Natural killer cell (primary cell): ENCODE measurements around the gene MAPKAP1. TPM values are rescaled to one million over a fixed set of nuclear protein-coding genes. Genes with fewer than 3 reads are reported as not detected.
A peak's percentile ranks its signal among the peaks of the same experiment; 100 is the strongest.

Source experiments
- ATAC-seq, 3 donors: fragments of 150-1000 bp in 2 of 3; fragments of 200-7000 bp in 1 of 3; cut with Tn5 transposase; 1 replicate in 1 of 3; 2 replicates in 2 of 3; pipeline ENCODE4 v1.10.0; 2021; ENCODE audit warnings: mild to moderate bottlenecking in 2 of 3, moderate library complexity in 2 of 3
- DNase-seq, 2 donors: peaks; one replicate each; pipeline versions ENCODE4 v3.0.0 to v3.0.0-alpha.2; 2013 to 2021; ENCODE audit warnings: mixed read lengths in 1 of 2
- H3K27ac ChIP-seq: one replicate; pipeline ENCODE4 v1.5.1; 2013; ENCODE audit warnings: mild to moderate bottlenecking, low read length
- H3K27me3 ChIP-seq: one replicate; pipeline ENCODE4 v1.6.1; 2013; ENCODE audit warnings: low read length; ENCODE audit not compliant: control insufficient read depth, insufficient read depth
- H3K36me3 ChIP-seq: one replicate; pipeline ENCODE4 v1.6.1; 2013; ENCODE audit warnings: low read length; ENCODE audit not compliant: control insufficient read depth, insufficient read depth
- H3K4me1 ChIP-seq: one replicate; pipeline ENCODE4 v1.6.1; 2013; ENCODE audit warnings: low read length; ENCODE audit not compliant: control insufficient read depth, insufficient read depth
- H3K4me3 ChIP-seq: one replicate; pipeline ENCODE4 v1.5.1; 2013; ENCODE audit warnings: low read length
- H3K9me3 ChIP-seq: one replicate; pipeline ENCODE4 v1.6.1; 2013; ENCODE audit warnings: low read length; ENCODE audit not compliant: control insufficient read depth, insufficient read depth
- H3K27ac Mint-ChIP-seq, 2 donors: one replicate each; pipeline ENCODE4 v1.8.0; 2022; ENCODE audit warnings: mild to moderate bottlenecking in 2 of 2, mixed read lengths in 2 of 2, moderate library complexity in 1 of 2
- H3K27me3 Mint-ChIP-seq, 2 donors: one replicate each; pipeline ENCODE4 v1.8.0; 2022; ENCODE audit warnings: low read depth in 2 of 2, mixed read lengths in 2 of 2
- H3K36me3 Mint-ChIP-seq: one replicate; pipeline ENCODE4 v1.8.0; 2022; ENCODE audit warnings: mixed read lengths
- H3K4me1 Mint-ChIP-seq, 2 donors: one replicate each; pipeline ENCODE4 v1.8.0; 2022; ENCODE audit warnings: mixed read lengths in 2 of 2
- H3K4me3 Mint-ChIP-seq: one replicate; pipeline ENCODE4 v1.8.0; 2022; ENCODE audit warnings: mild to moderate bottlenecking, moderate library complexity, mixed read lengths
- H3K9me3 Mint-ChIP-seq, 2 donors: one replicate each; pipeline ENCODE4 v1.8.0; 2022; ENCODE audit warnings: mixed read lengths in 2 of 2
- WGBS: methylation state at CpG from one replicate; pipeline ENCODE4 v1.1.7; 2013; ENCODE audit warnings: missing lambda C conversion rate; ENCODE audit not compliant: insufficient coverage; 5-methylcytosine and 5-hydroxymethylcytosine counted together
- intact Hi-C: fragments of 100-400 bp; cut with micrococcal nuclease; formaldehyde crosslinking; loops from one replicate; pipeline ENCODE4 v1.14.2; 2022
- total RNA-seq, 4 donors: library from RNA; stranded (reverse); fragments of 120-200 nt in 1 of 4; gene quantifications; one replicate each; pipeline versions ENCODE4 v1.2.3 to v1.2.4, GENCODE V29; 2013 to 2022
- TF ChIP-seq, protein P1 (sequence below): fragments of 200-600 bp; IDR thresholded peaks from one replicate; pipeline ENCODE4 v1.8.0; 2022; ENCODE audit warnings: antibody characterized with exemption

Gene MAPKAP1
- total RNA-seq, 3 donors from 2014 or later (not counting 1 experiment from before 2014, with no cell fraction given) = 51.1 to 73.0 (median 58.8) TPM

DNA sequence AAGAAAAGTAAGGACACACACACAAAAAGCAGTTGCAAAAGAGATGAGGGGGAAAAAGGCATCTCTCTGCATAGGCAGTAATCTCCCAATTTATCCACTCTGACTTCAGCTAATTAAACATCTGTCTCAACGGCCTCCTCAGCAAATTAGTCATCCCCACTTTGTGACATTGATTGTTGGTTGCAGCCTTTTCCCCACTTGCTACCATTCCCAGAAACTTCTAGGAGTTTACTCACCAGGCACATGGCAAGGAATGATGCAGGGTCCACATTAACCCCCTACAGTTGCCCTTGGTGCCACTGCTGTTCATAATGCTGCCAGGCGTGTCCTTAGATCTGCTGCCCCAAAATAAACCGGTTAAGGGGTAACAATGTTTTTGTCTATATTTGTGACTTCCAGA lies 174.6 kb downstream of the MAPKAP1 start:
- H3K27me3 Mint-ChIP-seq = no peaks in the 10 kb centered on the region
- Histone ChIP-seq H3K36me3 (peaks cover 2% of the 10 kb centered on the region), H3K4me3 (no peak overlapping the region), H3K27me3 (no peaks in the 10 kb centered on the region), H3K9me3 (no peaks in the 10 kb centered on the region), H3K4me1 (peaks cover 16% of the 10 kb centered on the region), H3K27ac (no peak overlapping the region)
- DNase-seq (no peak), ATAC-seq (no peak)
- WGBS = 90% methylated on average over 3 of the region's 3 CpGs
- H3K4me1 Mint-ChIP-seq = peaks cover 33 to 40% of the 10 kb centered on the region in 2 donors
- no peaks in the 10 kb centered on the region for H3K9me3 Mint-ChIP-seq
- H3K4me3 Mint-ChIP-seq = no peak overlapping the region
- H3K36me3 Mint-ChIP-seq = no peaks in the 10 kb centered on the region
- TF ChIP-seq, protein P1, sequence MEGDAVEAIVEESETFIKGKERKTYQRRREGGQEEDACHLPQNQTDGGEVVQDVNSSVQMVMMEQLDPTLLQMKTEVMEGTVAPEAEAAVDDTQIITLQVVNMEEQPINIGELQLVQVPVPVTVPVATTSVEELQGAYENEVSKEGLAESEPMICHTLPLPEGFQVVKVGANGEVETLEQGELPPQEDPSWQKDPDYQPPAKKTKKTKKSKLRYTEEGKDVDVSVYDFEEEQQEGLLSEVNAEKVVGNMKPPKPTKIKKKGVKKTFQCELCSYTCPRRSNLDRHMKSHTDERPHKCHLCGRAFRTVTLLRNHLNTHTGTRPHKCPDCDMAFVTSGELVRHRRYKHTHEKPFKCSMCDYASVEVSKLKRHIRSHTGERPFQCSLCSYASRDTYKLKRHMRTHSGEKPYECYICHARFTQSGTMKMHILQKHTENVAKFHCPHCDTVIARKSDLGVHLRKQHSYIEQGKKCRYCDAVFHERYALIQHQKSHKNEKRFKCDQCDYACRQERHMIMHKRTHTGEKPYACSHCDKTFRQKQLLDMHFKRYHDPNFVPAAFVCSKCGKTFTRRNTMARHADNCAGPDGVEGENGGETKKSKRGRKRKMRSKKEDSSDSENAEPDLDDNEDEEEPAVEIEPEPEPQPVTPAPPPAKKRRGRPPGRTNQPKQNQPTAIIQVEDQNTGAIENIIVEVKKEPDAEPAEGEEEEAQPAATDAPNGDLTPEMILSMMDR = no peak
- peak overlapping the region in 1 of 2 donors; percentile 29 for H3K27ac Mint-ChIP-seq
- intact Hi-C loops = no loop called here

DNA sequence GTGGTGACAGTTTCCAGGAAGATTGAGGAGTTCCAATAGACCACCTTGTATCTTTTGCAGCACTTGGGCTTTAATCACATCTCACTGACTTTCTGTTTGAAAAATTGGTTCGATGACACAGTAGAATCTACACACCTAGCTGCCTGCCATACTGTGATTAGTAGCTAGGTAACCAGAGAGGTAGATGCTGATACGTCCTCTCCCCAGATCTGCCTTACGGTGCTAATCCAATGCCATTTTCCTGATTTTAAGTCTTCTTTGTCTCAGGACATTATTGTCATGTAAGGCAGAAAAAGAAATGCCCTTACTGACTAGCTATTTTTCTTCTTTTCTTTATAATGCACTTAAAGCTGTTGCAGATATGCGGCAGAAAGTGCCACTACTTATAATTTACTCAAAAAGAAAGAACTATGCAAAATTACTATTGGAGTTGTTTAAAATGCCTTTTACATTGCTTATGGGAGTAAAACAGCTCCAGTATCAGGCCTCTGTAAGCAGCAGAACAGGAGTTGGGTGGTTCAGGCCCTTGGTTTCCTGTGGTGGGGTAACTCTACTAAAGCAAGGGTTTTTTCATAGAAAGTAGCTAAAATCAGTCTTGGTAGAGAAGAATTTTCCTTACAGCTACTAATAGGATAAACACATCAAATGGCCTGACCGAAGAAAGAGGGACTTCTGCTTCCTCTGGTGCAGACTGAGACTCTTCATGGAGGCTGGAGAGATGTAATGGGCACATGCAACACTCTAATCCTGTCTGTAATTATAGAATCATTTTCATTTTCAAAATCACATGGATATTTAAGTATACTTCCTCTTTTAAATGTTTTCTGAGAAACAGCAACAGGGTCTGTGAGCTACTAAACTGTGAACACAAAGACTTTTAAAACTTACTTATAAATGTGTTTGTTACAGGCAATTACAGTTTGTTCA lies 177.2 kb downstream of the MAPKAP1 start:
- Mint-ChIP-seq H3K4me3 (no peak overlapping the region), H3K27ac (peak overlapping the region; percentile 74), H3K4me1 (peaks cover 34 to 42% of the 10 kb centered on the region in 2 donors), H3K27me3 (no peaks in the 10 kb centered on the region), H3K36me3 (no peaks in the 10 kb centered on the region), H3K9me3 (no peaks in the 10 kb centered on the region)
- Histone ChIP-seq H3K27ac (peak overlapping the region; percentile 27), H3K9me3 (no peaks in the 10 kb centered on the region), H3K4me3 (no peak overlapping the region), H3K27me3 (no peaks in the 10 kb centered on the region), H3K36me3 (no peaks in the 10 kb centered on the region), H3K4me1 (peaks cover 16% of the 10 kb centered on the region)
- TF ChIP-seq, protein P1 = no peak
- 83% methylated on average over 3 of the region's 5 CpGs for WGBS
- intact Hi-C loops = no loop called here
- DNase-seq (no peak), ATAC-seq (peak in 1 of 3 donors; percentile 44)

DNA sequence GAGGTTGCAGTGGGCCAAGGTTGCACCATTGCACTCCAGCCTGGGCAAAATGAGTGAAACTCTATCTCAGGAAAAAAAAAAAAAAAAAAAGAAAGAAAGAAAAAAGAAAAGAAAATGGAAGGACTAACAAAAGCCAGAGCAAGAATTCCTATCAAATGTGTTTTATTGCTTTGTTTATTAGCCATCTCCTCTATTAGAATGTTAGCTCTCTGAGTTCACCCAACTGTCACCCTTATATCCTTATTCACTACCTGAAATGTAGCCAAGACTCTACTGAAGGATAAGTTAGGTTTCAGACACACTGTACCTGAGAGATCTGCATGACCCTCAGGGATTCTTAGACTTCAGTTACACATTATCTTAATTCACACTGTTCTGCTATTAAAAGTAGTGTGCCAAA lies 177.9 kb downstream of the MAPKAP1 start:
- Mint-ChIP-seq H3K4me1 (peaks cover 34 to 45% of the 10 kb centered on the region in 2 donors), H3K9me3 (no peaks in the 10 kb centered on the region), H3K36me3 (no peaks in the 10 kb centered on the region), H3K27ac (peak overlapping the region; percentile 74), H3K27me3 (no peaks in the 10 kb centered on the region), H3K4me3 (no peak overlapping the region)
- Histone ChIP-seq H3K27ac (no peak overlapping the region), H3K4me1 (peaks cover 16% of the 10 kb centered on the region), H3K36me3 (no peaks in the 10 kb centered on the region), H3K27me3 (no peaks in the 10 kb centered on the region), H3K4me3 (no peak overlapping the region), H3K9me3 (no peaks in the 10 kb centered on the region)
- DNase-seq (no peak), ATAC-seq (no peak)
- TF ChIP-seq, protein P1 = no peak
- intact Hi-C loops = no loop called here
